GM10847 (cell line): ENCODE data around the gene BACE1-AS.

Experiments
- POLR2A ChIP-seq: IDR thresholded peaks from 2 replicates; pipeline ENCODE4 v1.6.1; 2011; ENCODE audit not compliant: insufficient read length; ENCODE audit errors: extremely low read depth

The BACE1-AS gene

DNA sequence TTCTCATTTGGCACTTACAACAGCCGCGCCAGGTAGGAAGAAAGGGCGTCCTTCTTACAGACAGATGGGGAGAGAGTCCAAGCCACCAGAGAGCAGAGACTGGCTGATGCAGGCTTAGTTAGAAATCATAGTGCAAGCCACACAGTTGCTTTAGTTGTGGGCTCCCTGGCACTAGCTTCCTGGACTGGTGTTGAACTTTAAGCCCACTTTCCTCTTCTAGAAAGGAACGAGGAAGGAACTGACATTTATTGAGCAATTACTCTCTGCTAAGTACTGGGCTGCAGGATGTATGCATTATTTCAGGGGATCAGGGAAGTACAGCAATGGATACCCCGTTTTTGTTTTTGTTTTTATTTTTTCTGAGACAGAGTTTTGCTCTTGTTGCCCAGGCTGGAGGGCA lies 21.9 kb downstream of the BACE1-AS start:
- TF ChIP-seq POLR2A: no peak

DNA sequence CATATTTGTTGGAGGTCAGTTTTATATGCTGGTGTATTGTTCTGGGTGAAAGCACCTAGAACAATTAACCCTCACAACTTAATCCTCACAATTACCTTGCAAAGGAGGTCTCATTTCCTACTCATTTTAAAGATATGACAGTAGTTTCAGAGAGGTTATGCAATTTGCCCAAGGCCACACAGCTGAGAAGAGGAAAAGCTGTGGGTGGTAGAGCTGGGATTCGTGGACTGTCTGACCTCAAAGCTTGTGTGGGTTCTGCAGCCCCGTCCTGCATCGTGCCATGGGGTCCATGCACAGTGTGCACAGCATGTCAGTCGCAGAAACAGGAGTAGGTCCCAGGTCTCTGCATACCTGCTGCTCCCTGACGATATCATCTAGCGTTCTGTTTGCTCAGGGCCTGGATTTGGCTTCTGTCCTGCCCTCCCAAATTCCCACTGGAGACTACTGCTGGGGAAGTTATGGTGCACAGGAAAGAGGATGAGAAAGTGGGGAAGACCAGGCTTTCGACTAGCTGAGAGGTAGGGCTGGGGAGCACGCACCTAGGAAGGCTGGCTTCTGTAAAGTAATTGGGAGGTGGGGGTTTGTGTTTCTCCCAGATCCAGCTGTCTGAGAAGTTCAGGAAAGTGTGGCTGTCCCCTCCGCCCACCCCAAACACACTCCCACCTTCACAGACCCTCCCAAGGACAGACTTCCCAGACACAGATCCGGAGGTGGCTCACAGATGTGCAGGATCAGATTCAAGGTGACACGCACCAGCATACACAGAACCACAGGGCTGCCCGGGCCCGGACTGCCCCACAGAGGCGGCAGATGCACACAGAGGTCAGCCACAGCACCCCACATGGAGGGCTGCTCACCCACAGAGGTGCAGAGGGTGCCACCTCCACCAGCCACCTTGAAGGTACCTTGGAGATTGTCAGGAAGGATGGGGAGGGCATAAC lies 23.0 kb downstream of the BACE1-AS start:
- TF ChIP-seq POLR2A: no peak

DNA sequence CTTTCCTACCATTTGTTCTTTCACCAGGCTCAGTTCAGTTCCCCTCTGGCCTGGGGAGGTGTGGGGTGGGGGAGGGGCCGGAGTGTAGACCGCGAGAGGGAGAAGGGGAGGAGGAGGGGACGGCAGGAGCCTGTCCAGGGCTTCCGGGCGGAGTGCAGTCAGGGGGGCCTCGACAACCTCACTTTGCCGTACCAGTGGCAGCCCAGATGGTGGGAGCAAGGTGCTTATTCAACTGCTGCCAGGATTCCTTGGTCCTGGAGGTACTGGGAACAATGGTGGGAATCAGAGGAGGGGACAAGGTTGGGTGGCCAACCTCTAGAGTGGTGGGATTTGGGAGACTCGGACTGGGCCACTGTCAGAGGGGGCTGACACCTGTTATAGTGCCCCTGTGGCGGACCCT lies 23.7 kb downstream of the BACE1-AS start:
- no peak for TF ChIP-seq POLR2A

DNA sequence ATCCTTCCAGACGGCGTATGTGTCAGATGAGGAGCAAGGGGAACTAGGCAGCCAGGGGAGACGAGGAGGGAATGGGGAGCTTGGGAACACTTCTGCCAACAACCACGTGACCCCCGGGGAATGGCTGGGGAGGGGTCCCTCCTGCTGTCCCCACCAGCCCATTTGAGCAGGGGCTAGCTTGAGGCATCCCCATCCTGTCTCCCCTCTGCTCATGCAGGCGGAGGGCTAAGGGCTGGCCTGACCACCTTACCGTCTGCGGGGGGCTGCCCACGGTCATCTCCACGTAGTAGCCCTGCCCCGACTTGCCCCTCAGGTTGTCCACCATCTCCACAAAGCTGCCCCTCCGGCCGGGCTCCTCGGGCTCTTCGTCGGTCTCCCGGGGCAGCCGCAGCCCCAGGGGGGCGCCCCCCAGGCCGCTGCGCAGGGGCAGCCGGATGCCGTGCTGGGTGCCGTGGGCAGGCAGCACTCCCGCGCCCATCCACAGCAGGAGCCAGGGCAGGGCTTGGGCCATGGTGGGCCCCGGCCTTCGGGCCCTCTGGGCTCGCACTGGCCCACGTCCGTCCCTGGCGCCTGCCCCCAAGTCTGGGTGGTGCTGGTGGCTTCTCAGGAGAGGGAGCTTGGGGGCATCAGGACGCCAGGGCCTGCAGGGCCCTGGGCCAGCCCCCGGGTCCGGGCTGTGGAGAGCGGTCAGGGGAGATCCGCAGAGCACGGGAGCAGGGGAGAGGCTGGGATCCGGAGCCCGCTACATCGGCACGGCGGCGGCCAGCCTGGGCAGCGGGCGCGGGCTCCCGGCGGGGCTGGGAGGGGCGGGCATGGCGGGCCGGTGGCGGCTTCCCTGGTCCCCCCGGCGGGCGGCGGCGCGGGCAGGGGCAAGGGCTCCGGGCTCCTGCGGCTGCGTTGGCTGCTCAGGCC lies 24.4 kb downstream of the BACE1-AS start:
- no peak for TF ChIP-seq POLR2A

DNA sequence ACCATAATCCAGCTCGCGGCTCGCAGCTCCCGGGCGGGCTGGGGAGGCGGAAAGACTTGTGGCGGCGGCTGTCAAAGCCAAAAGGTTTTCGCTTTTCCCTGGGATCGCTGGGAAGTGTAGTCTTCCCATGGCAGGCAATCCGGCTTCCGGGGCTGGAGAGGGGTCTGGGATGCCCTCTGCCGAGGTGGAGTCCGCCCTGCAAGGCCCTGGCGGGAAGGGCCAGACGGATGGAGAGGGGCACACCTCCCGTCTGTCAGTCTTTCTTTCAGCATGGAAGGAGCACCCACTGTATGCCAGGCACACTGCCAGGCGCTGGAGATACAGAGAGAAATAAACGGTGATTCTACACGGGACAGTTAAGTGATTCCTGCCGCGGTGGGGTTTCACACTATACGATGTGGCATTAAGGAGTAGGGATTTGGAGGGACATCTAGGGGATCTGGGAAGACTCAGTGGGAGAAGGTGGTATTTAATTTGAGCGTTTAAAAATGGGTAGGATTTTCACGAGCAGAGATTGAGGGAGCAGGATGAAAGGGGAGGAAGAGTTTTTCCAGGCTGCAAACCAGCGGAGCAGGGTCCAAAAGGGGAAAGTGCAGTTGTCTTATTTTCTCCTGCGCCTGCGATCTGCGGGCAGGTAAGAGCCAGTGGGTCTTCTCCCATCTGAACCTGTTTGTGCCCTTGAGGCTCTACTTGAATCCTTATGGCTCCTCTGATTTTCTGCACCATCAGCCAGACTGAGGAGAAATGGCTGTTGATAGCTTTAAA lies 25.2 kb downstream of the BACE1-AS start, which contains the start of gene BACE1:
Gene BACE1 (minus strand): TSS at position 60 of the 765 bp plus-strand sequence. CDS start 461 bp downstream, outside the sequence.
- no peak for TF ChIP-seq POLR2A

DNA sequence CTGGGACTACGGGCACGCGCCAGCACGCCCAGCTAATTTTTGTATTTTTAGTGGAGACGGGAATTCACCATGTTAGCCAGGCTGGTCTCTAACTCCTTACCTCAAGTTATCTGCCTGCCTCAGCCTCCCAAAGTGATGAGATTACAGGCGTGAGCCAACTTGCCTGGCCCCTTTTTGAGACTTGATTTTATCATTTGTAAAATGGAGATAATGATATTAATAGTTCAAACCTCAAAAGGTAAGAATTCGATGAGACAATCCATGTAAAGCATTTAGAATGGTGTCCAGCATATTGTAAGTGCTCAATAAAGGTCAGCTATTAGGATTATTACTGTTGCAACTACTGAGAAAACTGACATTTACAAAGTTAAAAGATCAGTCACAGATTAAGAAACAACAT lies 27.6 kb downstream of the BACE1-AS start:
- no peak for TF ChIP-seq POLR2A

DNA sequence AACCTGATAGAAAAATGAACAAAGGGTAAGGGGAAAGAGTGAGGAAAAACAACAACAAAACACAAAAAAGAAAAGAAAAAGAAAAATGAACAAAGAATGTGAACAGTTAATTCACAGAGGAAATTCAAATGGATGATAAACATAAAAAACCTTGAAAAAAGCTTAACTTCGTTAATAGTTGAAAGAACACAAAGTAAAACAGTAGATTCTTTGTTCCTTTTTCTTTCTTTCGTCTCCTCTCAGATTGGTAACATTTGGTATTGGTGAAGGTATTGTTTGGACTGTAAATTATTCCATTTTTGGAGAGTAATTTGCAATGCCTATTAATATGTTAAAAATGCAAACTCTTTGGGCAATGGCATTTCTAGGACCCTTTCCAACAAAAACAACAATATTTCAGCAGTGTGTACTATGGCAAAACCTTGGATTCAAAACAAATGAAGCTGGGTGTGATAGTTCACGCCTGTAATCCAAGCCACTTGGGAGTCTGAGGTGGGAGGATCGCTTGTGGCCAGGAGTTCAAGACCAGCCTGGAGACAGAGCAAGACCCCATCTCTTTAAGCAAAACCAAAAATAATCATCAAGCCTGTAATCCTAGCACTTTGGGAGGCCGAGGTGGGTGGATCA lies 28.2 kb downstream of the BACE1-AS start:
- TF ChIP-seq POLR2A: no peak

DNA sequence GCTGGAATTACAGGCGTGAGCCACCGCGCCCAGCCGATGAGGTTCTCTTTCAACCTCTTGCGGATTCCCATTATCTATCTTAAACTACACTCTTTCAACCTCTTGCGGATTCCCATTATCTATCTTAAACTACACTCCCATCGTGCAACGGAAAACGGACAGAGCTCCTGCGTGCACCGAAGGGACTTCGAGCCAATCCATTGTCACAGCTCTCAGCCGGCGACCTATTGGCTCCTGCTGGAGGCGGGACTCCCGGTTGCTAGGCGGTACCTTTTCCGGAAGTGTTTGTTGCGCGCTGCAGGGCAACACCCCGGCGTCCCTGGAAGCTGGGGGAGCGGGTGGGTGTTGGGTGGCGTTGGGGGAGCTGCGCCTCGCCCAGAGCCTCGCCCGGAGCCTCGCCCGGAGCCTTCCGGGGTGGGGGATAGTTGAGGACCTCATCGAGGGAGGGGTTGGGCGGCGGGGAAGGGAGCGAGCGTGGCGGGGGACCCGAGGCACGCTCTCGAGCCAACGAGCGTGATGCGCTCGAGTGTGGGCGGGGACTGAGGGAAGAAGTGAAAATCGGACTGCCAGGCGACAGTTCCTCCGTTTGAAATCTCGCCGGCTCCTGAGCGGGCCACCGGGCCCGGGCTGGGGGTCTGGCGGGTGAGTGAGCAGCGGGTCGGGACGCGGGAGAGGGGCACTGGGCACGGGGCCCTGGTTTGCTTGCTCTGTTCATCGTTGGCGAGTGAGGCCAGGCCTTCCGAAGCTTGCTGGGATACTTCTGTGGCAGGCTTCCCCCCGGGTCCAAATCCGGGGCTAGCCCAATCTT lies 36.6 kb downstream of the BACE1-AS start, which contains the start of gene CEP164:
Gene CEP164 (plus strand): TSS at position 288 of the 808 bp plus-strand sequence. CDS start 10,733 bp downstream, outside the sequence.
- peak; percentile 66 for TF ChIP-seq POLR2A

DNA sequence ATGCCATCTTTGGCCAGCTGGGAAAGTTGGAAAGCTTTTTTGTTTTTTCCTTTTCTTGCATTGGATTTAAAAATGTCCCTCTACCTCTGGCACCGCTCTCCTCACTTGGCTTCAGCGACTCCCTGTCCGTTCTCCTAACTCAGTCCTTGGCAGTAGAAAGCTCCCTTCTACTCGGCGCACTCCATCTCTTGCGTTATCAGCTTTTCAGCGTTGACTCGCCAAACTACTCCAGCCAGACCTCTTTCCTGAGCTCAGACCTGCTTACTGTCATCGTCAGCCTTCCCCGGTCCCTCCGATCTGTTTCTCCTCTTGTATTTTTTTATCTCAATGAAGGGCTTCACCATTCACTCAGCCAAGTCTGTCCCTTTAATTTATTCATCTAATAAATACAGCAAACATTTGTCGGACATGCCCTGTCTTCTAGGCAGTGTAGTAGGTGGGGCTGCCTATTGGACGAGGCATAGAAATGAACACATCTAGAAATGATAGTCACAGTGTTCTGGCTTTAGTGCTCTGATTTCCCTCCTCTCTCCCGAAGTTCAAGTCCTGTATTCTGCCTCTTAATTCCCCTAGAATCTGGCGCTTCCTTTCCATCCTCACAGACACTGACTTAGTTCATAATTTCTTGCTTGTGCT lies 37.3 kb downstream of the BACE1-AS start:
- no peak for TF ChIP-seq POLR2A

DNA sequence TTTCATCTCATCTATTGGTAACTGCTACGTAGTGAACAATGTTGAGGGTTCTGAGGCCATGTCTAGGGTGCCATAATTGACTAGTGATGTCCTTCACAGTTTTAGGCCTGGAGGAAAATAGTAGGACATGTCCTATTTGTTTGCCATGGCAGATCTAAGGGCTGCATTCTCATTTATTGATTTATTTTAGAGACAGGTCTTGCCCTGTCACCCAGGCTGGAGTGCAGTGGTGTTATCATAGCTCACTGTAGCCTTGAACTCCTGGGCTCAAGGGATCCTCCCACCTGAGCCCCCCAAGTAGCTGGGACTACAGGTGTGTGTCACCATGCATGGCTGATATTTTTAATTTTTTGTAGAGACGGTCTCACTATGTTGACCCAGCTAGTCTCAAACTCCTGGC lies 41.7 kb downstream of the BACE1-AS start:
- TF ChIP-seq POLR2A: no peak

DNA sequence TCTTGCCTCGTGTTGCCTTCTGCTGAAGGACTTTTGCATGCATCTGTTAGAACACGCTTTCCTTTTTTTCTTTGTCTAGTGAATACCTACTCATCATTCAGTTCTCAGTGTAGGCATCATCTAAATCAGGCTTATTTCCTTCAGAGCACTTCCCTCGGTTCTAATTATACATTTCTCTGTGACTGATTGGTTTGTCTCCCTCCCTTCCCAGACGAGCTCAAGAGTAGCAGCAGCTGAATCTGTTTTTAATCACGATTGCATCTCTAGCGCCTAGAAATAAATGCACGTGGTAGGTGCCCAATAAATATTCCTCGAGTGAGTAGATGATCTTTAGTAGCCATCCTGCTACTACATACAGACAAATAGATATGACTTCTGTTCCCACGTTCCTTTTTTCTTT lies 42.8 kb downstream of the BACE1-AS start:
- TF ChIP-seq POLR2A: no peak

DNA sequence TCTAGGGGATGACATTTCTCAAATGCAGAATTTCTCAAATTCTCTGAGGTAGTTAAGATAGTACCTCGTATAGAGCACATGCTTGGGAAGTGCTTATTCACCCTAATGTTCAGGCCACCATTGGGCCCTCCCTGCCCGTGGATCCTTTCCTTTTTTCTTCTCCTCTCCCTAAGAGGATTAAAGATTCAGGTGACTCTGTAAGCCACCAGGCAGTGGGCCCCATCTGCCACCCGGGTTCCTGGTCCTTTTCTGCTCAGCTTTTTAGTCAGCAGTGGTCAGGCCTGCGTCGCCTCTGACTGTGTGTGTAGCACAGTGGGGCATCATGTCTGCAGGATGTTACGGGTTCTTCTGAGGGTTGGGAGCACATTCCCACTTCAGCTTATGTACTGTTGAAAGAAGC lies 43.8 kb downstream of the BACE1-AS start:
- no peak for TF ChIP-seq POLR2A

DNA sequence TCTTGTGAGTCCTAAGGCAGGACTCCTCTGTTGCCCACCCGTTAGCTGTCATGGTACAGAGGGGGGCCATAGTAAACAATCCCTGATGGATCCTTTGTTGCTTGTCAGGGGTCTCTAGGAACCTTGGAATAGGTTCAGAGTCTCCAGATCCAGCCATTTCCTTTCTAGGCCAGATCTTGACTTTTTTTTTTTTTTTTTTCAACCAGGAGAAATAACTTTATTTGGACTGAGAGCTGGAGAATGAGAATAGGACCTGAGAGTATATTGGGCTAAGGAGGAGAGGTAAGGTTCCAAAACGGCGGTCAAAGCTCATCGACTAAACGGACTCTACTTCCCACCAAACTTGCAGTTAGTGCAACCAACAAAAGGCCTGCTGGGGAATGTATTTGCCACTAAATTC lies 44.3 kb downstream of the BACE1-AS start:
- TF ChIP-seq POLR2A: no peak
